Panc1 (cell line): ENCODE measurements around the gene ZDHHC8. TPM values are rescaled to one million over a fixed set of nuclear protein-coding genes. Genes with fewer than 3 reads are reported as not detected.

Source experiments
- ATAC-seq: fragments of 200-7000 bp; cut with Tn5 transposase; 2 replicates; pipeline ENCODE4 v1.9.1; 2020; ENCODE audit warnings: mild to moderate bottlenecking, moderate library complexity
- BruUV-seq: library from RNA; stranded (reverse); fragments of 400-500 nt; replicated peaks from 2 replicates; lab custom pipeline; 2021; lab: Mats Ljungman, UMichigan
- CTCF ChIA-PET: fragments of 300-600 bp; sonication (Branson Sonifier 250); formaldehyde crosslinking; loops from one replicate; lab custom pipeline; 2022; ENCODE audit warnings: antibody characterized with exemption; lab: Charles Lee
- POLR2A ChIA-PET: fragments of 300-600 bp; sonication (Branson Sonifier 250); formaldehyde crosslinking; loops from one replicate; lab custom pipeline; 2022; ENCODE audit warnings: antibody characterized with exemption; lab: Charles Lee
- DNase-seq: peaks from one replicate; pipeline ENCODE4 v3.0.0-alpha.2; 2010; ENCODE audit warnings: low read depth, low spot score
- H3K27ac ChIP-seq: 2 replicates; pipeline ENCODE4 v1.5.1; 2011; ENCODE audit warnings: mild to moderate bottlenecking, low read length, inconsistent platforms
- H3K27me3 ChIP-seq: fragments of 200-500 bp; sonication (Bioruptor generic); 2 replicates; pipeline ENCODE4 v1.6.0; 2014; ENCODE audit warnings: low read length, inconsistent platforms; ENCODE audit not compliant: control insufficient read depth, insufficient read depth
- H3K36me3 ChIP-seq: fragments of 200-500 bp; sonication (Bioruptor generic); 2 replicates; pipeline ENCODE4 v1.5.1; 2014; ENCODE audit warnings: inconsistent platforms, mild to moderate bottlenecking, low read length, moderate library complexity; ENCODE audit not compliant: control insufficient read depth, insufficient read depth
- H3K4me1 ChIP-seq: 2 replicates; pipeline ENCODE4 v1.5.1; 2011; ENCODE audit warnings: inconsistent platforms, mild to moderate bottlenecking, low read length, moderate library complexity; ENCODE audit not compliant: control insufficient read depth, insufficient read depth
- H3K4me3 ChIP-seq, 2 experiments: 2 replicates each; pipeline ENCODE4 v1.5.1; 2011 to 2012; ENCODE audit warnings: low read depth in 2 of 2, low read length in 2 of 2, mild to moderate bottlenecking in 2 of 2, inconsistent platforms in 1 of 2, moderate library complexity in 1 of 2
- H3K9me3 ChIP-seq: fragments of 200-500 bp; sonication (Bioruptor generic); 2 replicates; pipeline ENCODE4 v1.5.1; 2014; ENCODE audit warnings: low read depth, mild to moderate bottlenecking, inconsistent platforms, low read length, moderate library complexity; ENCODE audit not compliant: control insufficient read depth, insufficient read depth
- POLR2AphosphoS5 ChIP-seq: IDR thresholded peaks from 2 replicates; pipeline ENCODE4 v1.6.1; 2012; ENCODE audit warnings: mild to moderate bottlenecking, low read depth, low read length, moderate library complexity
- SIN3A ChIP-seq: IDR thresholded peaks from 2 replicates; pipeline ENCODE4 v1.6.1; 2012; ENCODE audit warnings: low read depth, mild to moderate bottlenecking, low read length, moderate library complexity, borderline replicate concordance; ENCODE audit not compliant: insufficient read depth
- TCF7L2 ChIP-seq: IDR thresholded peaks from 2 replicates; pipeline ENCODE4 v1.6.1; 2011; ENCODE audit warnings: mild to moderate bottlenecking, low read depth, low read length, inconsistent platforms
- in situ Hi-C: cut with HindIII; loops from 2 replicates; pipeline ENCODE4 v1.10.0; 2016; ENCODE audit warnings: low sequenced_read_pairs, low pct_unique_long_range_greater_than_20kb
- intact Hi-C: fragments of 100-400 bp; cut with micrococcal nuclease; formaldehyde crosslinking; loops from one replicate; pipeline ENCODE4 v1.10.0; 2022; ENCODE audit not compliant: unreplicated experiment
- total RNA-seq: library from RNA; stranded (reverse); gene quantifications from one replicate; pipeline ENCODE4 v1.2.1, GENCODE V29; 2021; ENCODE audit not compliant: unreplicated experiment
- TF ChIP-seq, protein P1 (sequence below): fragments of 450-650 bp; IDR thresholded peaks from 2 replicates; pipeline ENCODE4 v1.5.1; 2017; ENCODE audit warnings: mild to moderate bottlenecking
- TF ChIP-seq, protein P2 (sequence below), 2 experiments: IDR thresholded peaks; 2 replicates each; pipeline ENCODE4 v1.6.1; 2011 to 2012; ENCODE audit warnings: low read depth in 2 of 2, control low read depth in 1 of 2, low read length in 1 of 2, mild to moderate bottlenecking in 1 of 2, moderate library complexity in 1 of 2; ENCODE audit not compliant: insufficient read depth in 1 of 2

Gene ZDHHC8
- total RNA-seq, 1 experiment from 2014 or later = 79.0 TPM

DNA sequence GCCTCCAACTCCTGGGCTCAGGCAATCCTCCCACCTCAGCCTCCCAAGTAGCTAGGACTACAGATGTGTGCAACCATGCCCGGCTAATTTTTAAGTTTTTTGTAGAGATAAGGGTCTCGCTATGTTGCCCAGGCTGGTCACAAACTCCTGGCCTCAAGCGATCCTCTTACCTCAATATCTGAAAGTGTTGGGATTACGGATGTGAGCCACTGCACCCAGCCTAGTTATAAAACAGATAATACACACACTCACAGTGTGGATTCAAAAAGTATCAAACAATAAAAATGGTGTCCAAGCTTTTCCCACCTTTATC lies 19.6 kb downstream of the ZDHHC8 start:
- in situ Hi-C loops = no loop called here
- no peaks in the 10 kb centered on the region for H3K9me3 ChIP-seq
- ATAC-seq = no peak
- TF ChIP-seq, protein P1, sequence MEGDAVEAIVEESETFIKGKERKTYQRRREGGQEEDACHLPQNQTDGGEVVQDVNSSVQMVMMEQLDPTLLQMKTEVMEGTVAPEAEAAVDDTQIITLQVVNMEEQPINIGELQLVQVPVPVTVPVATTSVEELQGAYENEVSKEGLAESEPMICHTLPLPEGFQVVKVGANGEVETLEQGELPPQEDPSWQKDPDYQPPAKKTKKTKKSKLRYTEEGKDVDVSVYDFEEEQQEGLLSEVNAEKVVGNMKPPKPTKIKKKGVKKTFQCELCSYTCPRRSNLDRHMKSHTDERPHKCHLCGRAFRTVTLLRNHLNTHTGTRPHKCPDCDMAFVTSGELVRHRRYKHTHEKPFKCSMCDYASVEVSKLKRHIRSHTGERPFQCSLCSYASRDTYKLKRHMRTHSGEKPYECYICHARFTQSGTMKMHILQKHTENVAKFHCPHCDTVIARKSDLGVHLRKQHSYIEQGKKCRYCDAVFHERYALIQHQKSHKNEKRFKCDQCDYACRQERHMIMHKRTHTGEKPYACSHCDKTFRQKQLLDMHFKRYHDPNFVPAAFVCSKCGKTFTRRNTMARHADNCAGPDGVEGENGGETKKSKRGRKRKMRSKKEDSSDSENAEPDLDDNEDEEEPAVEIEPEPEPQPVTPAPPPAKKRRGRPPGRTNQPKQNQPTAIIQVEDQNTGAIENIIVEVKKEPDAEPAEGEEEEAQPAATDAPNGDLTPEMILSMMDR = no peak
- TF ChIP-seq POLR2AphosphoS5 (no peak), SIN3A (no peak), TCF7L2 (no peak)
- TF ChIP-seq, protein P2, sequence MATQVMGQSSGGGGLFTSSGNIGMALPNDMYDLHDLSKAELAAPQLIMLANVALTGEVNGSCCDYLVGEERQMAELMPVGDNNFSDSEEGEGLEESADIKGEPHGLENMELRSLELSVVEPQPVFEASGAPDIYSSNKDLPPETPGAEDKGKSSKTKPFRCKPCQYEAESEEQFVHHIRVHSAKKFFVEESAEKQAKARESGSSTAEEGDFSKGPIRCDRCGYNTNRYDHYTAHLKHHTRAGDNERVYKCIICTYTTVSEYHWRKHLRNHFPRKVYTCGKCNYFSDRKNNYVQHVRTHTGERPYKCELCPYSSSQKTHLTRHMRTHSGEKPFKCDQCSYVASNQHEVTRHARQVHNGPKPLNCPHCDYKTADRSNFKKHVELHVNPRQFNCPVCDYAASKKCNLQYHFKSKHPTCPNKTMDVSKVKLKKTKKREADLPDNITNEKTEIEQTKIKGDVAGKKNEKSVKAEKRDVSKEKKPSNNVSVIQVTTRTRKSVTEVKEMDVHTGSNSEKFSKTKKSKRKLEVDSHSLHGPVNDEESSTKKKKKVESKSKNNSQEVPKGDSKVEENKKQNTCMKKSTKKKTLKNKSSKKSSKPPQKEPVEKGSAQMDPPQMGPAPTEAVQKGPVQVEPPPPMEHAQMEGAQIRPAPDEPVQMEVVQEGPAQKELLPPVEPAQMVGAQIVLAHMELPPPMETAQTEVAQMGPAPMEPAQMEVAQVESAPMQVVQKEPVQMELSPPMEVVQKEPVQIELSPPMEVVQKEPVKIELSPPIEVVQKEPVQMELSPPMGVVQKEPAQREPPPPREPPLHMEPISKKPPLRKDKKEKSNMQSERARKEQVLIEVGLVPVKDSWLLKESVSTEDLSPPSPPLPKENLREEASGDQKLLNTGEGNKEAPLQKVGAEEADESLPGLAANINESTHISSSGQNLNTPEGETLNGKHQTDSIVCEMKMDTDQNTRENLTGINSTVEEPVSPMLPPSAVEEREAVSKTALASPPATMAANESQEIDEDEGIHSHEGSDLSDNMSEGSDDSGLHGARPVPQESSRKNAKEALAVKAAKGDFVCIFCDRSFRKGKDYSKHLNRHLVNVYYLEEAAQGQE (IDR thresholded peaks at IDR 0.05; ENCODE audit: insufficient read depth in 1 of 2, low read depth in 2 of 2, low read length in 1 of 2) = no peak
- H3K4me3 ChIP-seq = no peak overlapping the region
- intact Hi-C loops = no loop called here
- no peak overlapping the region for H3K27ac ChIP-seq
- BruUV-seq = no TSS peak
- no peaks in the 10 kb centered on the region for H3K36me3 ChIP-seq
- DNase-seq = no peak
- POLR2A ChIA-PET = no interaction called here
- H3K4me1 ChIP-seq = no peaks in the 10 kb centered on the region
- CTCF ChIA-PET = no interaction called here
- no peaks in the 10 kb centered on the region for H3K27me3 ChIP-seq

DNA sequence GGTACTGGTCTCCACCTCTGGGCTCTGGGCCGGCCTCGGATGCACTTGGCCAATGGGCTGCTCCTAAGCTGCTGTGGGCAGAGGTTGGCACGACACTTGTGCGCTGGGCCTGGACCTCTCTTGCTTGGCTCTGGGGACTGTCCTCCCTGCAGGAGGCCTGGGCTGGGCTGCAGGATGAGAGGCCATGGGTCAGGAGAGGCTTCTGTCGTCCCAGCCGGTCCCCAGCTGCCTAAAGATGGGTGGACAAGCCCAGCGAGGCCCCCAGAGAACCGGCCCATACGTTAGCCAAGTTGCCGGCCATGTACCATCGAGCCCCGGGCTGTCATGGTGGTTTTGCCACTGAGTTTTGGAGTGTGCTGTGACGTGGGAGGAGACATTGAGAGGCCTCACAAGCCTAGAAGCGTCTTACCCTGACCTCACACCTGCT lies 20.9 kb downstream of the ZDHHC8 start:
- Histone ChIP-seq H3K27ac (no peak overlapping the region), H3K36me3 (no peaks in the 10 kb centered on the region), H3K4me3 (no peak overlapping the region), H3K27me3 (no peaks in the 10 kb centered on the region), H3K4me1 (no peaks in the 10 kb centered on the region), H3K9me3 (no peaks in the 10 kb centered on the region)
- TF ChIP-seq, protein P1 = no peak
- TF ChIP-seq TCF7L2 = no peak
- TF ChIP-seq POLR2AphosphoS5 = no peak
- no peak for TF ChIP-seq SIN3A
- TF ChIP-seq, protein P2 (IDR thresholded peaks at IDR 0.05; ENCODE audit: insufficient read depth in 1 of 2, low read depth in 2 of 2, low read length in 1 of 2) = no peak
- BruUV-seq = no TSS peak
- intact Hi-C loops = no loop called here
- POLR2A ChIA-PET = no interaction called here
- in situ Hi-C loops = no loop called here
- no peak for DNase-seq
- CTCF ChIA-PET = no interaction called here
- no peak for ATAC-seq
